ENCODE data around the gene EGLN1. TPM values are rescaled to one million over a fixed set of nuclear protein-coding genes. Genes with fewer than 3 reads are reported as not detected.

Gene EGLN1
- total and polyA plus RNA-seq, 2 experiments from 2014 or later, result 1.9 to 6.0 TPM

DNA sequence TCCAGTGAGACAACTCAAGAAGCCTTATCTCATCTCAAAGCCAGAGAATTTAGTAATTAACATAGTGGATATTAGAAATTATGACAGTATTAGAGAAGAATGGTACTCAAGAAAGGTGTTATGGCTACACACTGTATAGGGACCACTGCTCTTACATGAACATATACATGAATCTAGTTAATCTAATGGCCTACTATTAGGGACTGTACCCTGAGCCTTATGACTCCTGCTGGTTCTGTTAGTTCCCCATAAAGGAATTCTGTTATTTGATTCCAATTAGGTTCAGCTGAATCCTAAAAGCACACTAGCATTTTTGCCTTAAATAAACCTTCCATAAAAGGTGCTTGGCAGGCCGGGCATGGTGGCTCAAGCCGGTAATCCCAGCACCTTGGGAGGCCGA lies 39.7 kb downstream of the EGLN1 start:
- H3K9me3 Mint-ChIP-seq, result no peaks in the 10 kb centered on the region
- no peaks in the 10 kb centered on the region for H3K79me2 ChIP-seq (replicated peaks; ENCODE audit: insufficient read depth)

GRCh38 chr1:231381729-231382128 lies 40.4 kb downstream of the EGLN1 start:
- H3K9me3 Mint-ChIP-seq, result no peaks in the 10 kb centered on the region
- no peaks in the 10 kb centered on the region for H3K27me3 Mint-ChIP-seq (ENCODE audit: insufficient read depth, low read depth, poor library complexity)
- Histone ChIP-seq H3K4me3 (no peak overlapping the region), H3K4me2 (no peak overlapping the region), H3F3A (replicated peaks; ENCODE audit: low read depth) (no peaks in the 10 kb centered on the region), H2AFZ (no peak overlapping the region), H3K27me3 (ENCODE audit: insufficient read depth) (no peaks in the 10 kb centered on the region), H3K79me2 (replicated peaks; ENCODE audit: insufficient read depth) (no peaks in the 10 kb centered on the region), H3K36me3 (ENCODE audit: insufficient read depth) (no peaks in the 10 kb centered on the region), H3K4me1 (ENCODE audit: insufficient read depth) (no peaks in the 10 kb centered on the region), H4K20me1 (replicated peaks; ENCODE audit: insufficient read depth) (no peaks in the 10 kb centered on the region), H3K9me2 (ENCODE audit: insufficient read depth) (no peaks in the 10 kb centered on the region), H3K27ac (ENCODE audit: low read depth) (no peak overlapping the region)
- no peak for DNase-seq (ENCODE audit: low spot score)
- peaks cover 11% of the 10 kb centered on the region for H3K4me1 Mint-ChIP-seq
- H3K27ac Mint-ChIP-seq, result no peak overlapping the region
- no peak overlapping the region for H3K4me3 Mint-ChIP-seq
- TF ChIP-seq CREB1 (CRISPR knock-in tag; IDR thresholded peaks at IDR 0.05; ENCODE audit: low read depth), result no peak
- TF ChIP-seq STAT1 (IDR thresholded peaks at IDR 0.05; ENCODE audit: unreplicated experiment), result no peak
- TF ChIP-seq EZH2 (IDR thresholded peaks at IDR 0.05; ENCODE audit: low read depth, unreplicated experiment), result no peak
- TF ChIP-seq, protein P1, sequence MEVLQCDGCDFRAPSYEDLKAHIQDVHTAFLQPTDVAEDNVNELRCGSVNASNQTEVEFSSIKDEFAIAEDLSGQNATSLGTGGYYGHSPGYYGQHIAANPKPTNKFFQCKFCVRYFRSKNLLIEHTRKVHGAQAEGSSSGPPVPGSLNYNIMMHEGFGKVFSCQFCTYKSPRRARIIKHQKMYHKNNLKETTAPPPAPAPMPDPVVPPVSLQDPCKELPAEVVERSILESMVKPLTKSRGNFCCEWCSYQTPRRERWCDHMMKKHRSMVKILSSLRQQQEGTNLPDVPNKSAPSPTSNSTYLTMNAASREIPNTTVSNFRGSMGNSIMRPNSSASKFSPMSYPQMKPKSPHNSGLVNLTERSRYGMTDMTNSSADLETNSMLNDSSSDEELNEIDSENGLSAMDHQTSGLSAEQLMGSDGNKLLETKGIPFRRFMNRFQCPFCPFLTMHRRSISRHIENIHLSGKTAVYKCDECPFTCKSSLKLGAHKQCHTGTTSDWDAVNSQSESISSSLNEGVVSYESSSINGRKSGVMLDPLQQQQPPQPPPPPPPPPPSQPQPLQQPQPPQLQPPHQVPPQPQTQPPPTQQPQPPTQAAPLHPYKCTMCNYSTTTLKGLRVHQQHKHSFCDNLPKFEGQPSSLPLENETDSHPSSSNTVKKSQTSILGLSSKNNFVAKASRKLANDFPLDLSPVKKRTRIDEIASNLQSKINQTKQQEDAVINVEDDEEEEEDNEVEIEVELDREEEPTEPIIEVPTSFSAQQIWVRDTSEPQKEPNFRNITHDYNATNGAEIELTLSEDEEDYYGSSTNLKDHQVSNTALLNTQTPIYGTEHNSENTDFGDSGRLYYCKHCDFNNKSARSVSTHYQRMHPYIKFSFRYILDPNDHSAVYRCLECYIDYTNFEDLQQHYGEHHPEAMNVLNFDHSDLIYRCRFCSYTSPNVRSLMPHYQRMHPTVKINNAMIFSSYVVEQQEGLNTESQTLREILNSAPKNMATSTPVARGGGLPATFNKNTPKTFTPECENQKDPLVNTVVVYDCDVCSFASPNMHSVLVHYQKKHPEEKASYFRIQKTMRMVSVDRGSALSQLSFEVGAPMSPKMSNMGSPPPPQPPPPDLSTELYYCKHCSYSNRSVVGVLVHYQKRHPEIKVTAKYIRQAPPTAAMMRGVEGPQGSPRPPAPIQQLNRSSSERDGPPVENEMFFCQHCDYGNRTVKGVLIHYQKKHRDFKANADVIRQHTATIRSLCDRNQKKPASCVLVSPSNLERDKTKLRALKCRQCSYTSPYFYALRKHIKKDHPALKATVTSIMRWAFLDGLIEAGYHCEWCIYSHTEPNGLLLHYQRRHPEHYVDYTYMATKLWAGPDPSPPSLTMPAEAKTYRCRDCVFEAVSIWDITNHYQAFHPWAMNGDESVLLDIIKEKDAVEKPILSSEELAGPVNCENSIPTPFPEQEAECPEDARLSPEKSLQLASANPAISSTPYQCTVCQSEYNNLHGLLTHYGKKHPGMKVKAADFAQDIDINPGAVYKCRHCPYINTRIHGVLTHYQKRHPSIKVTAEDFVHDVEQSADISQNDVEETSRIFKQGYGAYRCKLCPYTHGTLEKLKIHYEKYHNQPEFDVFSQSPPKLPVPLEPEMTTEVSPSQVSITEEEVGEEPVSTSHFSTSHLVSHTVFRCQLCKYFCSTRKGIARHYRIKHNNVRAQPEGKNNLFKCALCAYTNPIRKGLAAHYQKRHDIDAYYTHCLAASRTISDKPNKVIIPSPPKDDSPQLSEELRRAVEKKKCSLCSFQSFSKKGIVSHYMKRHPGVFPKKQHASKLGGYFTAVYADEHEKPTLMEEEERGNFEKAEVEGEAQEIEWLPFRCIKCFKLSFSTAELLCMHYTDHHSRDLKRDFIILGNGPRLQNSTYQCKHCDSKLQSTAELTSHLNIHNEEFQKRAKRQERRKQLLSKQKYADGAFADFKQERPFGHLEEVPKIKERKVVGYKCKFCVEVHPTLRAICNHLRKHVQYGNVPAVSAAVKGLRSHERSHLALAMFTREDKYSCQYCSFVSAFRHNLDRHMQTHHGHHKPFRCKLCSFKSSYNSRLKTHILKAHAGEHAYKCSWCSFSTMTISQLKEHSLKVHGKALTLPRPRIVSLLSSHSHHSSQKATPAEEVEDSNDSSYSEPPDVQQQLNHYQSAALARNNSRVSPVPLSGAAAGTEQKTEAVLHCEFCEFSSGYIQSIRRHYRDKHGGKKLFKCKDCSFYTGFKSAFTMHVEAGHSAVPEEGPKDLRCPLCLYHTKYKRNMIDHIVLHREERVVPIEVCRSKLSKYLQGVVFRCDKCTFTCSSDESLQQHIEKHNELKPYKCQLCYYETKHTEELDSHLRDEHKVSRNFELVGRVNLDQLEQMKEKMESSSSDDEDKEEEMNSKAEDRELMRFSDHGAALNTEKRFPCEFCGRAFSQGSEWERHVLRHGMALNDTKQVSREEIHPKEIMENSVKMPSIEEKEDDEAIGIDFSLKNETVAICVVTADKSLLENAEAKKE (CRISPR knock-in tag; IDR thresholded peaks at IDR 0.05), result no peak
- TF ChIP-seq EZH2phosphoT487 (IDR thresholded peaks at IDR 0.05; ENCODE audit: unreplicated experiment), result no peak
- no peak for TF ChIP-seq ZNF331 (CRISPR knock-in tag; IDR thresholded peaks at IDR 0.05; ENCODE audit: low read depth)
- H3K36me3 Mint-ChIP-seq (ENCODE audit: low read depth), result no peaks in the 10 kb centered on the region
- no peak for ATAC-seq

More for the DNA sequence above, 39.7 kb downstream of the EGLN1 start:
- no peak overlapping the region for H3K4me3 Mint-ChIP-seq
- Histone ChIP-seq H4K20me1 (replicated peaks; ENCODE audit: insufficient read depth) (no peaks in the 10 kb centered on the region), H2AFZ (no peak overlapping the region), H3K36me3 (ENCODE audit: insufficient read depth) (no peaks in the 10 kb centered on the region), H3K27me3 (ENCODE audit: insufficient read depth) (no peaks in the 10 kb centered on the region), H3F3A (replicated peaks; ENCODE audit: low read depth) (no peaks in the 10 kb centered on the region), H3K4me2 (no peak overlapping the region), H3K4me1 (ENCODE audit: insufficient read depth) (no peaks in the 10 kb centered on the region), H3K4me3 (no peak overlapping the region), H3K27ac (ENCODE audit: low read depth) (no peak overlapping the region), H3K9me2 (ENCODE audit: insufficient read depth) (no peaks in the 10 kb centered on the region)
- DNase-seq (ENCODE audit: low spot score) (no peak), ATAC-seq (no peak)
- H3K27me3 Mint-ChIP-seq (ENCODE audit: insufficient read depth, low read depth, poor library complexity), result no peaks in the 10 kb centered on the region
- H3K27ac Mint-ChIP-seq, result no peak overlapping the region
- H3K36me3 Mint-ChIP-seq (ENCODE audit: low read depth), result no peaks in the 10 kb centered on the region
- peaks cover 6% of the 10 kb centered on the region for H3K4me1 Mint-ChIP-seq
- TF ChIP-seq EZH2 (IDR thresholded peaks at IDR 0.05; ENCODE audit: low read depth, unreplicated experiment), result no peak
- TF ChIP-seq CREB1 (CRISPR knock-in tag; IDR thresholded peaks at IDR 0.05; ENCODE audit: low read depth), result no peak
